A673 (cell line): ENCODE results near the gene SLC7A8. TPM values are rescaled to one million over a fixed set of nuclear protein-coding genes. Genes with fewer than 3 reads are reported as not detected.

Source experiments
- BruUV-seq: library from RNA; stranded (reverse); fragments of 400-500 nt; replicated peaks from 2 replicates; lab custom pipeline; 2021; lab: Mats Ljungman, UMichigan
- CTCF ChIA-PET: fragments of 300-600 bp; sonication (Branson Sonifier 250); formaldehyde crosslinking; loops from one replicate; lab custom pipeline; 2022; ENCODE audit warnings: antibody characterized with exemption; lab: Charles Lee
- POLR2A ChIA-PET: fragments of 300-600 bp; sonication (Branson Sonifier 250); formaldehyde crosslinking; loops from one replicate; lab custom pipeline; 2022; ENCODE audit warnings: antibody characterized with exemption; ENCODE audit not compliant: low non-redundant PET; lab: Charles Lee
- DNase-seq: peaks from one replicate; pipeline ENCODE4 v3.0.0-alpha.2; 2015; ENCODE audit warnings: low spot score
- H3K27ac ChIP-seq: fragments of 200-600 bp; sonication (generic); 2 replicates; pipeline ENCODE4 v1.5.1; 2016; ENCODE audit warnings: mixed run types, low read depth, mild to moderate bottlenecking, mixed read lengths, antibody characterized with exemption, low read length; ENCODE audit not compliant: poor library complexity, severe bottlenecking
- H3K27me3 ChIP-seq: fragments of 200-600 bp; sonication (generic); replicated peaks from 2 replicates; pipeline ENCODE4 v1.6.1; 2017; ENCODE audit warnings: mixed run types, low read depth, mild to moderate bottlenecking, mixed read lengths, antibody characterized with exemption, low read length; ENCODE audit not compliant: insufficient read depth, poor library complexity
- H3K36me3 ChIP-seq: fragments of 200-600 bp; sonication (generic); 2 replicates; pipeline ENCODE4 v1.6.1; 2016; ENCODE audit warnings: mixed run types, mild to moderate bottlenecking, mixed read lengths, antibody characterized with exemption, low read length; ENCODE audit not compliant: insufficient read depth, poor library complexity, severe bottlenecking
- H3K4me1 ChIP-seq: fragments of 200-600 bp; sonication (generic); 2 replicates; pipeline ENCODE4 v1.6.1; 2017; ENCODE audit warnings: mixed run types, mild to moderate bottlenecking, mixed read lengths, antibody characterized with exemption, low read length; ENCODE audit not compliant: insufficient read depth, poor library complexity, severe bottlenecking
- H3K4me3 ChIP-seq: fragments of 200-600 bp; sonication (generic); 2 replicates; pipeline ENCODE4 v1.5.1; 2016; ENCODE audit warnings: low read depth, mixed run types, mild to moderate bottlenecking, mixed read lengths, low read length; ENCODE audit not compliant: poor library complexity, severe bottlenecking
- H3K9me3 ChIP-seq: fragments of 200-600 bp; sonication (generic); 2 replicates; pipeline ENCODE4 v1.6.1; 2016; ENCODE audit warnings: mixed run types, low read depth, mild to moderate bottlenecking, mixed read lengths, antibody characterized with exemption, low read length; ENCODE audit not compliant: poor library complexity, severe bottlenecking
- EZH2 ChIP-seq: fragments of 200-600 bp; sonication (generic); IDR thresholded peaks from 2 replicates; pipeline ENCODE4 v1.6.1; 2017; ENCODE audit warnings: borderline replicate concordance, low read depth, mild to moderate bottlenecking, mixed read lengths, antibody characterized with exemption, low read length; ENCODE audit not compliant: poor library complexity, severe bottlenecking
- intact Hi-C: fragments of 100-400 bp; cut with micrococcal nuclease; formaldehyde crosslinking; loops from one replicate; pipeline ENCODE4 v1.10.0; 2022; ENCODE audit not compliant: unreplicated experiment
- total RNA-seq: library from RNA; stranded (reverse); gene quantifications from 2 replicates; pipeline ENCODE4 v1.2.3, GENCODE V29; 2021
- TF ChIP-seq, protein P1 (sequence below): fragments of 300-800, 200-600 bp; sonication (generic); conservative IDR thresholded peaks from 2 replicates; pipeline ENCODE4 v1.5.1; 2017; ENCODE audit warnings: low read depth, mild to moderate bottlenecking, antibody characterized with exemption, low read length, moderate library complexity, mixed read lengths

SLC7A8 gene
- total RNA-seq, 1 experiment from 2014 or later = 18.3 TPM

DNA sequence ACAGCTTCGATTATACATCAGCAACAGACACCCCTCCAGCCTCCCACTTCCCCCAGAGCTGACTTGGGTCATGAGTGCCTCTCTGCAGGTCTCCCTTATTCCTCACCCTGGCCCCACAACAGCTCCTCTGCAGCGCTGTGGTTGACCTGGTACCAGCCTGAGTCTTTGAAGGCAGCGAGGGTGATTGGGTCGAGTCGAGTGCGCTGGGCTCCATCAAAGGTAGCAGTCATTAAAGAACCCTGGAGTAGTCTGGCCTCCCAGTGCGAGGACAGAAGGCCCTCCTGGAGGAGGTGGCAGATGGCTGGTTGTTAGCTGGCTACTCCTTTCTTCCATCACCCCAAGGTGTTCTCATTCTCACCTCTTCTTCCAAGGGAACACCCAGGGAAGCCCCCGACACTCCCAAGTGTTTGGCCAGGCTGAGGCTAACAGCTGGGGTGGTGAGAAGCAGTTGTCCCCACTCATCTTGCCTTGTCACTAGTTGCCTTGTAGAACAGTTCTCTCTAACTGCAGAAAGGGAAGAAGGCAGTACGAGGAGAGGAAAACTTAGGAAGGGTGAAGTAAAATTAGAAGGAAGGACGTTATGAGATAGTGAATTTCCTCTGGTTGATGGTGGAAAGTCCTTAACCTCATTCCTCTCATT is 81.4 kb downstream of the SLC7A8 start:
- H3K27ac ChIP-seq = no peak overlapping the region
- TF ChIP-seq EZH2 = no peak
- TF ChIP-seq, protein P1, sequence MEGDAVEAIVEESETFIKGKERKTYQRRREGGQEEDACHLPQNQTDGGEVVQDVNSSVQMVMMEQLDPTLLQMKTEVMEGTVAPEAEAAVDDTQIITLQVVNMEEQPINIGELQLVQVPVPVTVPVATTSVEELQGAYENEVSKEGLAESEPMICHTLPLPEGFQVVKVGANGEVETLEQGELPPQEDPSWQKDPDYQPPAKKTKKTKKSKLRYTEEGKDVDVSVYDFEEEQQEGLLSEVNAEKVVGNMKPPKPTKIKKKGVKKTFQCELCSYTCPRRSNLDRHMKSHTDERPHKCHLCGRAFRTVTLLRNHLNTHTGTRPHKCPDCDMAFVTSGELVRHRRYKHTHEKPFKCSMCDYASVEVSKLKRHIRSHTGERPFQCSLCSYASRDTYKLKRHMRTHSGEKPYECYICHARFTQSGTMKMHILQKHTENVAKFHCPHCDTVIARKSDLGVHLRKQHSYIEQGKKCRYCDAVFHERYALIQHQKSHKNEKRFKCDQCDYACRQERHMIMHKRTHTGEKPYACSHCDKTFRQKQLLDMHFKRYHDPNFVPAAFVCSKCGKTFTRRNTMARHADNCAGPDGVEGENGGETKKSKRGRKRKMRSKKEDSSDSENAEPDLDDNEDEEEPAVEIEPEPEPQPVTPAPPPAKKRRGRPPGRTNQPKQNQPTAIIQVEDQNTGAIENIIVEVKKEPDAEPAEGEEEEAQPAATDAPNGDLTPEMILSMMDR = no peak
- H3K4me3 ChIP-seq = no peak overlapping the region
- no peak for DNase-seq
- ChIA-PET POLR2A (no interaction called here), CTCF (no interaction called here)
- H3K4me1 ChIP-seq = peaks cover 16% of the 10 kb centered on the region
- H3K36me3 ChIP-seq = peaks cover 17% of the 10 kb centered on the region
- intact Hi-C loops = no loop called here
- no peaks in the 10 kb centered on the region for H3K27me3 ChIP-seq
- no peaks in the 10 kb centered on the region for H3K9me3 ChIP-seq
- no TSS peak for BruUV-seq

DNA sequence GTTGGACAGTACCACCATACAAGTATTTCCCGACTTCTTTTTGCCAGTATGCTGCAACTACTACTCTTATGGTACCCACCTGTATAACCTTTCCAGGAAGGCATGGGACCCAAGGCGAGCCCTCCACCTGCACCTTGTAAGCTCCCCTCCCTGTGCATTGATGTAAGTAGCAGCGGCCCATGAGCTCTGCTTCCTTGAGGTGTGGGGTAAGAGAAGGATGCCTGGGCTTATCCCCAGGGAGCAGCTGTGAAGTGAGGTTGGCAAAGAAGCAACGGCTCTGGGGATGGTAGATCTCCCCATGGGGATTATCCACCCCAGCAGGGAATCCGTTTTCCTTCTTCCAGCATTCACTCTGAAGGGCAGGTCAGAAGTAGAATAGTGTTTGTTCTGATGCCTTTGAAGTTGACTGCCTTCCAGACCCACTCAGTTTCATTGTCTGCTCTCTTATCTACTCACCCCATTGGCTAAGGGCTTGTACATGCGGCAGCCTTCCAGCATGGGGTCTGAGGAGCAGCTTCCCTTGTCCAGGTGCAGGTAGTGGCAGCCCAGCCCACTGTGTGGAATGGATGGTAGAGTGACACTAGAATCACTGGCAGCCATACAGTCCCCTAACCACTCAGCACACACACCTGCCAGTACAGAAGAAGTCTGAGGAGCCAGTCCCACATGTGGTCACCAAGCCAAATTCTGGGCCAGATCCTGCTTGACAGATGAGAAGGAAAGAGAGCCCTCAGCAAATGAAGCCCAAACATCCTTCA is 82.1 kb downstream of the SLC7A8 start:
- intact Hi-C loops = no loop called here
- ChIA-PET CTCF (interaction anchor here (0.8 kb wide), 1 partner anchor 19 kb away, joined by 3 read pairs; no protein-coding TSS in a partner anchor), POLR2A (no interaction called here)
- no peak overlapping the region for H3K4me3 ChIP-seq
- peak; percentile 25 for DNase-seq
- BruUV-seq = no TSS peak
- peaks cover 22% of the 10 kb centered on the region for H3K4me1 ChIP-seq
- no peak for TF ChIP-seq EZH2
- TF ChIP-seq, protein P1 = no peak
- H3K9me3 ChIP-seq = no peaks in the 10 kb centered on the region
- no peak overlapping the region for H3K27ac ChIP-seq
- peaks cover 17% of the 10 kb centered on the region for H3K36me3 ChIP-seq
- no peaks in the 10 kb centered on the region for H3K27me3 ChIP-seq

DNA sequence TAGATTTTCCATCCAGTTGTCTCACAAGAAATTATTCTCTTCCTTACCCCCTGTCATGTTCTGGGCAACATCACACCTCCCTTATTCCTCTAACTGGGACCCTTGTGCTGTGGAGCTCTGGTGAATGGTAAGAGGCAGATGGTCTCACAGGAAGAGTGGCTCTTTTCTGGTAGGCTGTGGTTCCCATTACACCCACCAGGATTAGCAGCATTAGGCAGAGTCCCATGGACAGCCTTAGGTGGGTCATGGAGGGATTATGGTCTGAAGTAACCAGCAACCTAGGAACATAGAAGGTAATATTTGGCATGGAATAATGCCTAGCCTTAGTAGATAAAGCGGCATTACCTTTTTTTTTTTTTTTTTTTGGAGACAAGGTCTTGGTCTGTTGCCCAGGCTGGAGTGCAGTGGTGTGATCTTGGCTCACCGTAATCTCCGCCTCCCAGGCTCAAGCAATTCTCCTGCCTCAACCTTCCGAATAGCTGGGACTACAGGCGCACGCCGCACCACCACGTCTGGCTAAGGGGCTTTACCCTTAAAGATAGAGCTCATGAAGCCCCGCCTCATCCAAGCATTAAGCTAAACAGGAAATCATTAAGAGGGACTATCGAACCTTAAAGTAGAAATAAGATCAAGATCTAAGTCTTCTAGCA is 84.1 kb downstream of the SLC7A8 start:
- no peaks in the 10 kb centered on the region for H3K27me3 ChIP-seq
- CTCF ChIA-PET = interaction anchor here (0.7 to 1.5 kb wide), 4 partner anchors 10 to 30 kb away, joined by 3 to 5 read pairs (median 4); no protein-coding TSS in a partner anchor
- H3K4me1 ChIP-seq = peaks cover 22% of the 10 kb centered on the region
- no TSS peak for BruUV-seq
- H3K4me3 ChIP-seq = no peak overlapping the region
- no peak overlapping the region for H3K27ac ChIP-seq
- no peaks in the 10 kb centered on the region for H3K9me3 ChIP-seq
- DNase-seq = no peak
- POLR2A ChIA-PET = no interaction called here
- intact Hi-C loops = no loop called here
- peaks cover 17% of the 10 kb centered on the region for H3K36me3 ChIP-seq
- TF ChIP-seq, protein P1 = no peak
- no peak for TF ChIP-seq EZH2
